MM.1S (cell line): ENCODE results near the gene SETD3.

ENCODE experiments used
- DNase-seq: peaks from one replicate; pipeline ENCODE4 v3.0.0-alpha.2; 2015
- H2AFZ ChIP-seq: fragments of 300-600 bp; sonication (generic); 2 replicates; pipeline ENCODE4 v1.6.0; 2016; ENCODE audit warnings: antibody characterized with exemption, low read length
- H3F3A ChIP-seq: fragments of 300-600 bp; sonication (generic); 2 replicates; pipeline ENCODE4 v1.6.1; 2016; ENCODE audit warnings: mild to moderate bottlenecking, antibody characterized with exemption, low read length, moderate library complexity, mixed read lengths; ENCODE audit not compliant: insufficient read depth
- H3K27ac ChIP-seq: fragments of 300-600 bp; sonication (generic); 2 replicates; pipeline ENCODE4 v1.5.1; 2016; ENCODE audit warnings: mild to moderate bottlenecking, low read length
- H3K27me3 ChIP-seq: fragments of 300-600 bp; sonication (generic); replicated peaks from 2 replicates; pipeline ENCODE4 v1.6.0; 2016; ENCODE audit warnings: low read length; ENCODE audit not compliant: insufficient read depth
- H3K36me3 ChIP-seq: fragments of 300-600 bp; sonication (generic); replicated peaks from 2 replicates; pipeline ENCODE4 v1.6.1; 2016; ENCODE audit warnings: mild to moderate bottlenecking, low read length, mixed read lengths; ENCODE audit not compliant: insufficient read depth
- H3K4me1 ChIP-seq: fragments of 300-600 bp; sonication (generic); 2 replicates; pipeline ENCODE4 v1.6.1; 2016; ENCODE audit warnings: low read length, mixed read lengths
- H3K4me2 ChIP-seq: fragments of 300-600 bp; sonication (generic); 2 replicates; pipeline ENCODE4 v1.6.0; 2016; ENCODE audit warnings: low read depth, low read length
- H3K4me3 ChIP-seq: fragments of 300-600 bp; sonication (generic); 2 replicates; pipeline ENCODE4 v1.5.1; 2016; ENCODE audit warnings: low read length, mixed read lengths
- H3K79me2 ChIP-seq: fragments of 300-600 bp; sonication (generic); 2 replicates; pipeline ENCODE4 v1.6.1; 2016; ENCODE audit warnings: mixed run types, low read length, mixed read lengths
- H3K9ac ChIP-seq: fragments of 300-600 bp; sonication (generic); 2 replicates; pipeline ENCODE4 v1.6.1; 2016; ENCODE audit warnings: low read length, mixed read lengths
- H3K9me2 ChIP-seq: fragments of 300-600 bp; sonication (generic); replicated peaks from 2 replicates; pipeline ENCODE4 v1.6.1; 2016; ENCODE audit warnings: mild to moderate bottlenecking, low read length, mixed read lengths; ENCODE audit not compliant: insufficient read depth
- H3K9me3 ChIP-seq: fragments of 300-600 bp; sonication (generic); replicated peaks from 2 replicates; pipeline ENCODE4 v1.6.1; 2016; ENCODE audit warnings: mild to moderate bottlenecking, low read length, mixed read lengths; ENCODE audit not compliant: insufficient read depth
- H4K20me1 ChIP-seq: fragments of 300-600 bp; sonication (generic); 2 replicates; pipeline ENCODE4 v1.6.1; 2016; ENCODE audit warnings: mild to moderate bottlenecking, low read length, moderate library complexity, mixed read lengths; ENCODE audit not compliant: insufficient read depth
- CTCF ChIP-seq: fragments of 300-600 bp; sonication (generic); IDR thresholded peaks from 2 replicates; pipeline ENCODE4 v1.5.1; 2016; ENCODE audit warnings: antibody characterized with exemption, low read length, mixed read lengths
- EZH2 ChIP-seq: fragments of 300-600 bp; sonication (generic); optimal IDR thresholded peaks from 2 replicates; pipeline ENCODE3; 2017; ENCODE audit warnings: low read depth, mild to moderate bottlenecking, antibody characterized with exemption, low read length, mixed read lengths
- EZH2phosphoT487 ChIP-seq: fragments of 300-600 bp; sonication (generic); IDR thresholded peaks from 2 replicates; pipeline ENCODE4 v1.6.1; 2018; ENCODE audit warnings: antibody characterized with exemption, low read length

The SETD3 gene

GRCh38 chr14:99463974-99464373, 16.7 kb downstream of the SETD3 start:
- Histone ChIP-seq H3K36me3 (no peaks in the 10 kb centered on the region), H3K79me2 (peaks cover 5% of the 10 kb centered on the region; the same call in 1 of the 2 replicates), H3K4me1 (no peaks in the 10 kb centered on the region), H3K27ac (no peak overlapping the region), H3K9me3 (no peaks in the 10 kb centered on the region), H4K20me1 (no peaks in the 10 kb centered on the region), H3F3A (no peaks in the 10 kb centered on the region), H3K4me2 (no peak overlapping the region), H3K27me3 (no peaks in the 10 kb centered on the region), H2AFZ (no peak overlapping the region), H3K4me3 (no peak overlapping the region), H3K9ac (no peak overlapping the region), H3K9me2 (no peaks in the 10 kb centered on the region)
- no peak for DNase-seq
- no peak for TF ChIP-seq EZH2phosphoT487

- no peaks in the 10 kb centered on the region for H3K9me3 ChIP-seq
- TF ChIP-seq CTCF, result no peak
- no peak for TF ChIP-seq EZH2
- no peak for TF ChIP-seq EZH2phosphoT487
- H3K27ac ChIP-seq, result no peak overlapping the region
- no peaks in the 10 kb centered on the region for H3K4me1 ChIP-seq
- H4K20me1 ChIP-seq, result no peaks in the 10 kb centered on the region
- no peaks in the 10 kb centered on the region for H3K27me3 ChIP-seq
- H3K9ac ChIP-seq, result no peak overlapping the region
- H3K9me2 ChIP-seq, result no peaks in the 10 kb centered on the region
- H3K36me3 ChIP-seq, result no peaks in the 10 kb centered on the region
- H3K79me2 ChIP-seq, result no peaks in the 10 kb centered on the region; the same call in 1 of the 2 replicates
- H3F3A ChIP-seq, result no peaks in the 10 kb centered on the region
- H3K4me3 ChIP-seq, result no peak overlapping the region
- no peak for DNase-seq
- H2AFZ ChIP-seq, result no peak overlapping the region
- H3K4me2 ChIP-seq, result no peak overlapping the region
These were observed 18.4 kb downstream of the SETD3 start for GRCh38 chr14:99462210-99462609.

- Histone ChIP-seq H3K27me3 (no peaks in the 10 kb centered on the region), H3K79me2 (no peaks in the 10 kb centered on the region), H2AFZ (no peak overlapping the region), H3K9ac (no peak overlapping the region), H3K9me2 (no peaks in the 10 kb centered on the region), H3K4me2 (no peak overlapping the region), H3K36me3 (no peaks in the 10 kb centered on the region), H4K20me1 (no peaks in the 10 kb centered on the region), H3K4me1 (no peaks in the 10 kb centered on the region), H3K27ac (no peak overlapping the region), H3F3A (no peaks in the 10 kb centered on the region), H3K4me3 (no peak overlapping the region), H3K9me3 (no peaks in the 10 kb centered on the region)
- no peak for TF ChIP-seq EZH2
- TF ChIP-seq EZH2phosphoT487, result no peak
- TF ChIP-seq CTCF, result no peak
- no peak for DNase-seq
These were observed 19.1 kb downstream of the SETD3 start for GRCh38 chr14:99461411-99462085.

- no peak overlapping the region for H3K4me2 ChIP-seq
- TF ChIP-seq CTCF (no peak), EZH2 (no peak), EZH2phosphoT487 (no peak)
- no peaks in the 10 kb centered on the region for H3K79me2 ChIP-seq
- no peaks in the 10 kb centered on the region for H3K27me3 ChIP-seq
- H3K4me3 ChIP-seq, result no peak overlapping the region
- H3K36me3 ChIP-seq, result no peaks in the 10 kb centered on the region
- no peaks in the 10 kb centered on the region for H4K20me1 ChIP-seq
- no peaks in the 10 kb centered on the region for H3K4me1 ChIP-seq
- DNase-seq, result no peak
- H3K9ac ChIP-seq, result no peak overlapping the region
- no peak overlapping the region for H3K27ac ChIP-seq
- H2AFZ ChIP-seq, result no peak overlapping the region
- H3F3A ChIP-seq, result no peaks in the 10 kb centered on the region
- no peaks in the 10 kb centered on the region for H3K9me2 ChIP-seq
- H3K9me3 ChIP-seq, result no peaks in the 10 kb centered on the region
These were observed 19.9 kb downstream of the SETD3 start for GRCh38 chr14:99460793-99461192.
